Limb (tissue), 2 donors: ENCODE results near the gene HERPUD2.
"Not testable (repeated sequence)": the region's sequence is repeated elsewhere in the genome, so short reads cannot be mapped to it uniquely, and the experiment has no call there.

ENCODE experiments used
- DNase-seq, 2 donors: peaks; one replicate each; pipeline ENCODE4 v3.0.0-alpha.2; 2016; ENCODE audit errors: extremely low spot score in 2 of 2

Gene HERPUD2

GRCh38 chr7:35605760-35606159, 89.2 kb downstream of the HERPUD2 start:
- no peak for DNase-seq

- no peak for DNase-seq
Observed at GRCh38 chr7:35604595-35604994, 90.3 kb downstream of the HERPUD2 start.

GRCh38 chr7:35599645-35600044, 95.3 kb downstream of the HERPUD2 start:
- no peak for DNase-seq

- no peak for DNase-seq
Observed at GRCh38 chr7:35599061-35599460, 95.9 kb downstream of the HERPUD2 start.

GRCh38 chr7:35596061-35596460, 98.9 kb downstream of the HERPUD2 start:
- no peak for DNase-seq

- DNase-seq, result no peak
Observed at GRCh38 chr7:35593899-35594298, 101.0 kb downstream of the HERPUD2 start.

GRCh38 chr7:35588647-35589046, 106.3 kb downstream of the HERPUD2 start:
- DNase-seq, result no peak

- DNase-seq, result no peak
Observed at GRCh38 chr7:35584990-35585389, 109.9 kb downstream of the HERPUD2 start.

- DNase-seq, result not testable (repeated sequence)
Observed at GRCh38 chr7:35584533-35584932, 110.4 kb downstream of the HERPUD2 start.
